SH-SY5Y (cell line): ENCODE measurements around the gene ALDH2.

Experiments
- GATA2 ChIP-seq: IDR thresholded peaks from 2 replicates; pipeline ENCODE4 v1.6.1; 2011; ENCODE audit warnings: mild to moderate bottlenecking, low read depth, low read length
- GATA3 ChIP-seq: IDR thresholded peaks from 2 replicates; pipeline ENCODE4 v1.6.1; 2011; ENCODE audit warnings: low read depth, mild to moderate bottlenecking, low read length, moderate library complexity

GRCh38 chr12:111720457-111720856, 46.3 kb upstream of the ALDH2 start:
- no peak for TF ChIP-seq GATA3
- TF ChIP-seq GATA2: no peak
